Measurements from ENCODE around the gene SDCCAG8. TPM values are rescaled to one million over a fixed set of nuclear protein-coding genes. Genes with fewer than 3 reads are reported as not detected.

The SDCCAG8 gene
- polyA plus RNA-seq, 3 donors = 33.2 to 34.4 (median 33.4) TPM

- Histone ChIP-seq H3K4me3 (replicated peaks in 1 of 3; ENCODE audit: low read depth in 2 of 3, low read length in 3 of 3) (no peak overlapping the region), H3K4me2 (replicated peaks; ENCODE audit: extremely low read depth, low read length, poor library complexity, severe bottlenecking) (no peak overlapping the region), H3K4me1 (ENCODE audit: control insufficient read depth in 1 of 2, insufficient read depth in 2 of 2, low read length in 2 of 2) (peaks cover 9 to 11% of the 10 kb centered on the region in 2 donors), H3K27me3 (ENCODE audit: control insufficient read depth in 2 of 2, insufficient read depth in 2 of 2, low read length in 2 of 2) (no peaks in the 10 kb centered on the region), H3K9ac (ENCODE audit: insufficient read depth, low read length, poor library complexity, severe bottlenecking) (no peak overlapping the region), H3K9me3 (replicated peaks in 1 of 2; ENCODE audit: control insufficient read depth in 1 of 2, insufficient read depth in 1 of 2, low read length in 2 of 2) (no peaks in the 10 kb centered on the region), H3K27ac (ENCODE audit: low read depth in 1 of 2, low read length in 2 of 2) (peak overlapping the region in 1 of 2 donors; percentile 76), H2AFZ (ENCODE audit: insufficient read depth, low read depth, low read length, poor library complexity, severe bottlenecking) (no peak overlapping the region), H3K79me2 (ENCODE audit: insufficient read depth, low read length) (no peaks in the 10 kb centered on the region), H4K20me1 (ENCODE audit: insufficient read depth, low read length) (no peaks in the 10 kb centered on the region), H3K36me3 (replicated peaks in 1 of 2; ENCODE audit: control insufficient read depth in 1 of 2, insufficient read depth in 2 of 2, low read length in 2 of 2) (peaks cover 19 to 46% of the 10 kb centered on the region in 2 donors)
- Mint-ChIP-seq H3K27me3 (ENCODE audit: low read depth in 3 of 3) (no peaks in the 10 kb centered on the region), H3K4me1 (peaks cover 12% of the 10 kb centered on the region), H3K36me3 (peaks cover 50 to 52% of the 10 kb centered on the region in 2 donors), H3K4me3 (no peak overlapping the region), H3K27ac (peak overlapping the region; percentile 20 to 79 (median 62)), H3K9me3 (peaks cover 0 to 3% (median 0%) of the 10 kb centered on the region in 7 donors)
- 96% methylated on average over 2 of the region's 6 CpGs for WGBS (ENCODE audit: insufficient coverage)
- no peak for TF ChIP-seq CTCF (IDR thresholded peaks at IDR 0.05)
- no peak for DNase-seq
- intact Hi-C loops (cut with micrococcal nuclease) = no loop called here
These were observed 58.0 kb downstream of the SDCCAG8 start for GRCh38 chr1:243313635-243314536.

- WGBS (ENCODE audit: insufficient coverage) = no CpG with 5 or more reads among the region's 1 CpG
- intact Hi-C loops (cut with micrococcal nuclease) = no loop called here
- TF ChIP-seq CTCF (IDR thresholded peaks at IDR 0.05) = no peak
- H3K4me3 ChIP-seq (replicated peaks in 1 of 3; ENCODE audit: low read depth in 2 of 3, low read length in 3 of 3) = no peak overlapping the region
- no peaks in the 10 kb centered on the region for H3K27me3 ChIP-seq (ENCODE audit: control insufficient read depth in 2 of 2, insufficient read depth in 2 of 2, low read length in 2 of 2)
- H3K27ac Mint-ChIP-seq = no peak overlapping the region
- peaks cover 18 to 40% of the 10 kb centered on the region in 2 donors for H3K36me3 ChIP-seq (replicated peaks in 1 of 2; ENCODE audit: control insufficient read depth in 1 of 2, insufficient read depth in 2 of 2, low read length in 2 of 2)
- peaks cover 49 to 54% of the 10 kb centered on the region in 2 donors for H3K36me3 Mint-ChIP-seq
- H2AFZ ChIP-seq (ENCODE audit: insufficient read depth, low read depth, low read length, poor library complexity, severe bottlenecking) = no peak overlapping the region
- no peaks in the 10 kb centered on the region for H3K27me3 Mint-ChIP-seq (ENCODE audit: low read depth in 3 of 3)
- no peaks in the 10 kb centered on the region for H3K79me2 ChIP-seq (ENCODE audit: insufficient read depth, low read length)
- no peak for DNase-seq
- H3K9me3 Mint-ChIP-seq = peaks cover 0 to 3% (median 0%) of the 10 kb centered on the region in 7 donors
- no peaks in the 10 kb centered on the region for H4K20me1 ChIP-seq (ENCODE audit: insufficient read depth, low read length)
- H3K27ac ChIP-seq (ENCODE audit: low read depth in 1 of 2, low read length in 2 of 2) = no peak overlapping the region
- H3K4me1 Mint-ChIP-seq = peaks cover 13% of the 10 kb centered on the region
- H3K9ac ChIP-seq (ENCODE audit: insufficient read depth, low read length, poor library complexity, severe bottlenecking) = no peak overlapping the region
- H3K9me3 ChIP-seq (replicated peaks in 1 of 2; ENCODE audit: control insufficient read depth in 1 of 2, insufficient read depth in 1 of 2, low read length in 2 of 2) = no peaks in the 10 kb centered on the region
- peaks cover 9 to 11% of the 10 kb centered on the region in 2 donors for H3K4me1 ChIP-seq (ENCODE audit: control insufficient read depth in 1 of 2, insufficient read depth in 2 of 2, low read length in 2 of 2)
- H3K4me3 Mint-ChIP-seq = no peak overlapping the region
- no peak overlapping the region for H3K4me2 ChIP-seq (replicated peaks; ENCODE audit: extremely low read depth, low read length, poor library complexity, severe bottlenecking)
These were observed 59.6 kb downstream of the SDCCAG8 start for GRCh38 chr1:243315455-243315854.

Measured in CD14-positive monocyte (primary cell).